Spleen (tissue), 7 donors: ENCODE measurements around the gene ARF1.

ENCODE experiments used
- CTCF ChIP-seq, 11 experiments: fragments of 200-600 bp in 7 of 11; fragments of 450-650 bp in 4 of 11; sonication (generic) in 4 of 11; IDR thresholded peaks in 8 of 11; conservative IDR thresholded peaks in 3 of 11; 1 replicate in 7 of 11; 2 replicates in 4 of 11; pipeline versions ENCODE4 v1.4.0 to v1.8.0; 2016 to 2021; ENCODE audit warnings: antibody characterized with exemption in 11 of 11, inconsistent platforms in 4 of 11, mild to moderate bottlenecking in 1 of 11
- POLR2A ChIP-seq, 3 donors: fragments of 450-650 bp; IDR thresholded peaks; one replicate each; pipeline ENCODE4 v1.5.1; 2017; ENCODE audit warnings: antibody characterized with exemption in 3 of 3, mild to moderate bottlenecking in 1 of 3
- POLR2AphosphoS5 ChIP-seq, 3 donors: sonication (generic); formaldehyde crosslinking; IDR thresholded peaks; one replicate each; pipeline ENCODE4 v1.5.1; 2017; ENCODE audit warnings: antibody characterized with exemption in 3 of 3
- donor health status: DM: no; HTN: no; CAD: no; lungs with moderate emphysema.
- donor health status: DM: no; HTN: no; CAD: no.
- donor health status: DM: no; HTN: no; CAD: no.

GRCh38 chr1:228039006-228039903, 43.3 kb upstream of the ARF1 start:
- TF ChIP-seq CTCF (IDR thresholded peaks at IDR 0.05 in 8 of 11, conservative IDR thresholded peaks at IDR 0.05 in 3 of 11), result no peak
- TF ChIP-seq POLR2AphosphoS5 (IDR thresholded peaks at IDR 0.05), result no peak
- no peak for TF ChIP-seq POLR2A (IDR thresholded peaks at IDR 0.05)
